ENCODE results near the gene VILL. TPM values are rescaled to one million over a fixed set of nuclear protein-coding genes. Genes with fewer than 3 reads are reported as not detected.
A peak's percentile ranks its signal among the peaks of the same experiment; 100 is the strongest.

Gene VILL
- 10 to 100 TPM in 3 of 4 donors, 1 to 10 TPM in 1; 8.9 to 20.1 (median 18.0) TPM for total RNA-seq

DNA sequence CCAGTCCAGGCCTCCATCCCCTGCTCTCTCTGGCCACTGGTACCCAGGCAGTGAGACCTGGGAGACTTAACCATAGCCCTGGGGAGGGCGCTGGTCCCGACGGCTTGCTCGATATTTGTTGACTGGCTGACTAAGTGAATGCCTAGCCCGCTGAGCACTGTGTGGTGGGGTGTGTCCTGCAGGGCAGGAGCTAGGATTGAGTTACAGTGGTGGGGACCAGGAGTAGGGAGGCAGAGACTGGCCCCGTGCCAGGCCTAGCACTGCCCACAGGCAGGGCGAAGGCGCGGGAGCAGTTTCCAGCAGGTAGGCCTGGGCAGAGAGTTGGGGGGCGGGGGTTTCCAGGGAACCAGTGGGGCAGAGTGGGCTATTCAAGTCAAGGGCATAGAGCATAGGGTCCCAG lies at the start of gene VILL:
VILL (plus strand) TSS at position 260 of the 400 bp plus-strand sequence. CDS start 2,887 bp downstream, outside the sequence.
- peak in 1 of 2 donors; percentile 86 for DNase-seq (ENCODE audit: low spot score in 2 of 2)
- 79 to 80% methylated on average over 10 of the region's 10 CpGs for WGBS, 2 donors
- intact Hi-C loops (cut with DNase I; ENCODE audit: low total_unique reads), result no loop called here
- H3K4me3 ChIP-seq (ENCODE audit: low read depth, poor library complexity, severe bottlenecking), result no peak within 1 kb of the TSS
- TF ChIP-seq POLR2A (IDR thresholded peaks at IDR 0.05), result no peak
- TF ChIP-seq, protein P1, sequence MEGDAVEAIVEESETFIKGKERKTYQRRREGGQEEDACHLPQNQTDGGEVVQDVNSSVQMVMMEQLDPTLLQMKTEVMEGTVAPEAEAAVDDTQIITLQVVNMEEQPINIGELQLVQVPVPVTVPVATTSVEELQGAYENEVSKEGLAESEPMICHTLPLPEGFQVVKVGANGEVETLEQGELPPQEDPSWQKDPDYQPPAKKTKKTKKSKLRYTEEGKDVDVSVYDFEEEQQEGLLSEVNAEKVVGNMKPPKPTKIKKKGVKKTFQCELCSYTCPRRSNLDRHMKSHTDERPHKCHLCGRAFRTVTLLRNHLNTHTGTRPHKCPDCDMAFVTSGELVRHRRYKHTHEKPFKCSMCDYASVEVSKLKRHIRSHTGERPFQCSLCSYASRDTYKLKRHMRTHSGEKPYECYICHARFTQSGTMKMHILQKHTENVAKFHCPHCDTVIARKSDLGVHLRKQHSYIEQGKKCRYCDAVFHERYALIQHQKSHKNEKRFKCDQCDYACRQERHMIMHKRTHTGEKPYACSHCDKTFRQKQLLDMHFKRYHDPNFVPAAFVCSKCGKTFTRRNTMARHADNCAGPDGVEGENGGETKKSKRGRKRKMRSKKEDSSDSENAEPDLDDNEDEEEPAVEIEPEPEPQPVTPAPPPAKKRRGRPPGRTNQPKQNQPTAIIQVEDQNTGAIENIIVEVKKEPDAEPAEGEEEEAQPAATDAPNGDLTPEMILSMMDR (IDR thresholded peaks at IDR 0.05), result no peak

DNA sequence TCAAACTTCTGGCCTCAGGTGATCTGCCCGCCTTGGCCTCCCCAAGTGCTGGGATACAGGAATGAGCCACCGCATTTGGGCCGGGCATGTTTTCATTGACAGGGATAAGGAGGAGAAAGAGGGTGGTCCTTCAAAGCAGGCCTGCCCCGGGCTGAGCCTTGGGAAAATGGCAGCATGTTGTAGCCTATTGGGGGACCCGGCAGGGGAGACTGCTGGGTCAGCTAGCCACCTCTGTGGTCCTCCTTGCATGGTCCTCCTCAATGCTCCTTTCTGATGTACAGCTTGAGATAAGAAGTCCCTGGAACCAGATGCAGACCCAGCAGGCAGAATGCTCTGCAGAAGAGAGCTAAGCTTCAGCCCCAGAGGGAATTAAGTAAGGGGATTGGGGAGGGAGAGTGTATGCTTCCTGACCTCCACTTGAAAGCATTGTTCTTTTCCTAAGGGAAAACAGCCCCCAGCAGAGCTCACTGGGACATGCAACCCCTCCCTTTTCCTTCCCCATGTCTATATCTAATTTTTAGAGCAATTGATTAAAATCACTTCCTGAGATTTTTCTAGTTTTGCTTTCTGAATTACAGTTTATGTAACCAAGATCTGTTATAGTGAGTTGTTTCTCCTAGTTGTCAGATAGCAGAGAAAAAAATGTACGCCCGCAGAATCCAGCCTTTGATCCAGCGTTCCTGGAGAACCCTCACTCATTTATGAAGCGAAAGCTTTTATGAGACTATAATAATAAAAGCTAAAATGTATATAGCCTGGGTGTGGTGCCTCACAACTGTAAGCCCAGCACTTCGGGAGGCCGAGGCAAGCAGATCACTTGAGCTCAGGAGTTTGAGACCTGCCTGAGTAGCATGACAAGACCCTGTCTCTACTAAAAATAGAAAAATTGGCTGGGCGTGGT lies 48.7 kb upstream of the VILL start:
- peak in 1 of 2 donors; percentile 79 for DNase-seq (ENCODE audit: low spot score in 2 of 2)
- TF ChIP-seq POLR2A (IDR thresholded peaks at IDR 0.05), result no peak
- TF ChIP-seq, protein P1 (IDR thresholded peaks at IDR 0.05), result no peak
- no peak overlapping the region for H3K4me3 ChIP-seq (ENCODE audit: low read depth, poor library complexity, severe bottlenecking)
- intact Hi-C loops (cut with DNase I; ENCODE audit: low total_unique reads), result no loop called here
- 49 to 51% methylated on average over 12 of the region's 12 CpGs for WGBS, 2 donors

DNA sequence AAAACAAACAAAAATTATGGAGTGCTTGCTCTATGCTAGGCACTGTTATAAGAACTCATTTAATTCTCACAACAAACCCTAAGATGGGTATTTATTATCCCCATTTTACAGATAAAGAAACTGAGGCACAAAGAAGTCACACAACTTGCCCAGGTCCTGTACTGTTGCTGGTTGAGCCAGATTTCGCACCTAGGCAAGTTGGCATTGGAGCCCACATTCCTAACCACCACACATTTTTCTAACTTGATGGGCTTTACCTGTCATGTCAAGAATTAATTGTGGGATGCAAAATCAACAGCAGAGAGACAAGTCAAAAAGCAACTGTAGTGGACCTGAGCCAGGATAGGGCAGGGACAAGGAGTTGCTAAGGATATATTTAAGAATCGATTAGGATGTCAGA lies 47.9 kb upstream of the VILL start:
- H3K4me3 ChIP-seq (ENCODE audit: low read depth, poor library complexity, severe bottlenecking), result no peak overlapping the region
- peak in 1 of 2 donors; percentile 59 for DNase-seq (ENCODE audit: low spot score in 2 of 2)
- TF ChIP-seq, protein P1 (IDR thresholded peaks at IDR 0.05), result no peak
- TF ChIP-seq POLR2A (IDR thresholded peaks at IDR 0.05), result no peak
- WGBS, 2 donors, result 55 to 56% methylated on average over 2 of the region's 2 CpGs
- intact Hi-C loops (cut with DNase I; ENCODE audit: low total_unique reads), result no loop called here

DNA sequence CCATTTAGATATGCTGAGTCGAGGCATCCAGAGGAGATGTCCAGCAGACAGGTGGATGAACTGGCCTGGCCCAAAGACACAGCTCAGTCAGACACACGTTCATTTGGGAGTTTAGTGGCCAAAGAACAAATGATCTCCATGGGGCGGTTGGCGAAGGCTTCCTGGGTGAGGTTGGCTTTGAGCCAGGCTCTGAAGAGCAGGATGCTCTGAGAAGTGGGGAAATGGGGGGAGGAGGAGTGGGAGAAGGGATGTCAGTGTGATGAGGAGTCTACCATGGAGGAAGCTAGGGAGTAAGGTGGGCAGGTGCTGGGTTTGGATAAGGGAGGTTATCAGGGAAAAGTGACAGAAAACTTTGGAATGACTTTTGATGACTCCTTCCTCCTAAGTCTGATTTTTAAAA lies 47.5 kb upstream of the VILL start:
- no peak for TF ChIP-seq POLR2A (IDR thresholded peaks at IDR 0.05)
- TF ChIP-seq, protein P1 (IDR thresholded peaks at IDR 0.05), result no peak
- WGBS, 2 donors, result 73 to 81% methylated on average over 4 of the region's 4 CpGs
- intact Hi-C loops (cut with DNase I; ENCODE audit: low total_unique reads), result no loop called here
- DNase-seq (ENCODE audit: low spot score in 2 of 2), result peak in 1 of 2 donors; percentile 68
- H3K4me3 ChIP-seq (ENCODE audit: low read depth, poor library complexity, severe bottlenecking), result no peak overlapping the region

DNA sequence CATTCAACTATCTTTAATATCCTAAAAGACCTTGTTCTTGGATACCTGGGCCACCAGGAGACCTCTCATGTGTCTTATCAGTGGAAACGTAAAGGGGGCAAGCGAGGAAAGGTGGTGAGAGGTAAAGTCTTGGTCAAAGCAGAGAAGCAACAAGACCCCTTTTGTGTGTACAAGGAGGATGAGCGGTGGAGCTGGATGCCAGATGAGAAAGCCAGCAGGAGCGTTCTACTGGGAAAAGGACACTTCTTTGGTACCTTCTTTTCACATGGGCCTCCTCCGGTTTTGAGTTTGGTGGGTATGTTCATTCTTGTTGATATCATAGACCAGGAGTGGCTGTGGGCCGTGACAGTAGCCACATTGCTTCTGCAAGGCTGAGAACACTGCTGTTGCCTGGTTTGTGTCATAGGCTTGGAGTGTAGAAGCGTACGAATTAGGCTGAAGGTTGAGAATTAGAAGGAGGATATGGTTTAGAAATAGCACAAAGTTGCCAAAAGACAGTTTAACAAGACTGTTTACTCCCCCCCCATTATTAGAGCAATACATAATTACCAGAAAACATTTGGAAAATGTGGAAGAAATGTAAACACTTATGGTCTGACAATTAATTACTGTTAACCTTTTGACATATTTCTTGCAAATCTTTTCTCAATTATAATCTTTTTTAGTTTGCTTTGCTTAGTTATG lies 46.8 kb upstream of the VILL start:
- no peak for TF ChIP-seq POLR2A (IDR thresholded peaks at IDR 0.05)
- TF ChIP-seq, protein P1 (IDR thresholded peaks at IDR 0.05), result no peak
- intact Hi-C loops (cut with DNase I; ENCODE audit: low total_unique reads), result no loop called here
- no peak overlapping the region for H3K4me3 ChIP-seq (ENCODE audit: low read depth, poor library complexity, severe bottlenecking)
- 84 to 90% methylated on average over 8 of the region's 8 CpGs for WGBS, 2 donors
- peak in 1 of 2 donors; percentile 75 for DNase-seq (ENCODE audit: low spot score in 2 of 2)
